EH (cell line): ENCODE data around the gene UXT.

Source experiments
- DNase-seq: peaks from one replicate; pipeline ENCODE4 v3.0.0-alpha.2; 2015; ENCODE audit warnings: low read depth

The UXT gene

GRCh38 chrX:47649271-47649670 is 9.7 kb downstream of the UXT start:
- no peak for DNase-seq

- peak; percentile 44 for DNase-seq
Measured at GRCh38 chrX:47648376-47648775, 10.6 kb downstream of the UXT start.

DNA sequence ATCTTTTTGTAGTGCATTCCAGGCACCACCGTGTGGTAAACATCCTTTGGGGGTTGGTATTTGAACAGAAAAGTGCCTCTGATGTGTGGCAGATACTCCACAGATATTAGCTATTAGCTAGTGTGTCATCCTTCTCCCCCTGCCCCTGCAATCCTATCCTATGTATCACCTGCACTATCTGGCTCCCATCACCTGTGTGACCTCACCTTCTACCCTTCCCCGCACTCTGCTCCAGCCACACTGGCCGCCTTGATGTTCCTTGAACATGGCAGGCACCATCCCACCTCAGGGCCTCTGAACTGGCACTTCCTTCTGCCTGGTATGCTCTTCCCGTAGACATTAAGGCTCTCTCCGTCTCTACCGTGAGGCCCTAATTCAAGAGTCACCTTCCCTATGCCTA is 12.3 kb downstream of the UXT start:
- DNase-seq = no peak

GRCh38 chrX:47645530-47645929 is 13.4 kb downstream of the UXT start:
- DNase-seq = no peak

DNA sequence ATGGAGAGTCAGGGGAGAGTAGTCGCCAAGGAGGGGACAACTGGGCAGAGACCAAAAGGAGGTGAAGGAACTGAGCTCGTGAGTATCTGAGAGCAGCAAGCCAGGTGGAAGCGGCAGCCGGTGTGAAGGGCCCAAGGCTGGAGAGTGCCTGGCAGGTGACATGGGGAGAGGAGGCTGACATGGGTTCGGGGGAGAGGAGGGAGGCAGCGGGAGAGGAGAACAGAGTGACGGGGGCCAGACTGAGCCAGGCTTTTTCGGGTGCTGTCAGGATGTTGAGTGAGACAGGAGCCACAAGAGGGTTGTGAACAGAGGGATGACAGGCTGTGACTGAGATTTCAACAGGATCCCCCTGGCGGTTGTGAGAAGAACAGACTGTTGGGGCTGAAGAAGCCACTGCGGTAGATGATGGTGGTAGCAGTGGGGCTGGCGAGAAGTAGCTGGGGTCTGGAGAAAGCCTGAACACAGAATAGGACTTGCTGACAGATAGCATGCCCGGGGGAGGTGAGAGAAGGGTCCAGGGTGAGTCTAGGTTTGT is 14.4 kb downstream of the UXT start:
- DNase-seq = peak; percentile 55

GRCh38 chrX:47643926-47644325 is 15.1 kb downstream of the UXT start:
- peak; percentile 45 for DNase-seq

- no peak for DNase-seq
Measured at GRCh38 chrX:47638816-47639215, 20.2 kb downstream of the UXT start.

DNA sequence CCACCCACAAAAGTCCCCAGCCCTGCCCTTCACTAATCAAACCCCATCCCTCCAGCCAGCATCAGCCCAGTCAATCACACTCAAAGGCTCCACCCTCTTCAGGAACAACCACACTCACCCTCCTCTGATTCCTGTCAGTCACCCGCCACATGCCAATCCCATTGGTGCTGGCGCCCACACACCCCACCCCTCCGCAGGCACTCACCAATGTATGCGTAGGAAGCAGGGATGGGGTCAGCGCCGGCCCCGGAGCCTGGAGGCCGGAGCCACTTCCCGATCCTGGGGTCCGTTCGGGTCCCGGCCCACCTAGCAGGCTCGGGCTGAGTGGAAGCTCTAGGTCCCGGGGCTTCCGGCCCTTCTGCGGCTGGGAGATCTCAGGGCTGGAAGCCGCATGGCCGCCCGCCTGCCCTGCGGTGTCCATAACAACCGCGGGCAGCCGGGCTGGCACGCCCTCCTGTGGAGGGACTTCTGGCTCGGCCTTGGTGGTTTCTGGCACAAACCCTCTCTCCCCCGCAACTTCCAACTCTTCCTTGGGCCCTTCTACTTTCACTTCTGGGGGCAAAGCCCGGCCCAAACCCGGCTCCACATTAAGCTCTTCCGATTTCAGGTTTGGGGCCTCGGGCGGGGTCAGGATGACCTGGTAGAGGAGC is 21.3 kb downstream of the UXT start:
- no peak for DNase-seq

- no peak for DNase-seq
Measured at GRCh38 chrX:47634871-47635575, 24.0 kb downstream of the UXT start.

- DNase-seq = no peak
Measured at GRCh38 chrX:47633689-47634590, 25.0 kb downstream of the UXT start.

DNA sequence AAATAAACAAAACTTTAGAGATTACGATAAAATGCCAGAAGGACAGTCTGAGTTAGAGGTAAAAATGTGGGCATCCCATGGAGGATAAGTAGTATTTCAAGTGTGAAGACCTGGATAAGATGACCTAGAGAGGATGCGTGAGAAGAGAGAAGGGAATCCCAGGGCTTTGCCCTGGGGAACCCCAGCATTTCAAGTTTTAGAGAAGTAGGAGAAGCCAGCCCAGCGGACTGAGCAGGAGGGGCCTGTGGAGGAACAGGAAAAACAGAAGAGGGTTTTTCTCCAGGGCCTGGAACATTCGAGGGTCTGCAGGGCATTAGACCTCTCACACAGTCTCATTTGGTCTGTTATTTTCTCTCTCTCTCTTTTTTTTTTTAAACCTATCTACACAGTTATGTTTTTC is 26.3 kb downstream of the UXT start:
- DNase-seq = no peak

DNA sequence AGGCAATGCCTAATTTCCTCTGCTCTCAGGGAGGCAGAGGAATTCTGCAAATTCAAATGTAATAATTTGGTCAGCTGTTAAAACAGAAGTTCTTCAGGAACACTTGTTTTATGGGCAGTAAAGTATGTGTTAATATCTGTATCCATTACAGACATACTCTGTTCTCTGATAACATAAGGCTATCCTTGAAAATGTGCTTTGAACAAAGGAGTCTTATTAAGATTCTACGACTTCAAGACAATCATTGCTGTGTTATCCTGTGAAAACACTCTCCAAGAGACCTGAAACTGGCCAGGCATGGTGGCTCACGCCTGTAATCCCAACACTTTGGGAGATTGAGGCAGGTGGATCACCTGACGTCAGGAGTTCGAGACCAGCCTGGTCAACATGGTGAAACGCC is 27.3 kb downstream of the UXT start:
- no peak for DNase-seq

- no peak for DNase-seq
Measured at GRCh38 chrX:47629419-47630200, 29.4 kb downstream of the UXT start, which contains the start of gene CFP. Gene CFP, minus strand, starts transcription at chrX:47629930. Its CDS starts 86 bp downstream, at chrX:47629844.

DNA sequence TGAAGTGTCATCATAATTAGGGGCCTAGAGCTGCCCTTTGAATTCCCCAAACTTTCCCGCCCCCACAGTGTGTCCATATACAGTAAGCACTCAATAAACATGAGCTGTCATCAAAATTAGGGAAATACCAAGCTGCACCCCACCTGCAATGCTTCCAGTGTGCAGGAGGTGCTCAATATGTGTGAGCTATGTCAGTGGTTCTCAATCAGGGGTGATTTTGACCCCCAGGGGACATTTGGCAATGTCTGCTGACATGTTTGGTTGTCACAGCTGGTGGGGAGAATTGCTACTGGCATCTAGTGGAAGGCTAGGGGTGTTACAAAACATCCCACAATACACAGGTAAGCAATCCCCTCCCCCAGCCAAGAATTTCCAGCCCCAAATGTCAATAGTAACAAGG is 30.0 kb downstream of the UXT start:
- DNase-seq = no peak

- DNase-seq = no peak
Measured at GRCh38 chrX:47625365-47625764, 33.6 kb downstream of the UXT start.

DNA sequence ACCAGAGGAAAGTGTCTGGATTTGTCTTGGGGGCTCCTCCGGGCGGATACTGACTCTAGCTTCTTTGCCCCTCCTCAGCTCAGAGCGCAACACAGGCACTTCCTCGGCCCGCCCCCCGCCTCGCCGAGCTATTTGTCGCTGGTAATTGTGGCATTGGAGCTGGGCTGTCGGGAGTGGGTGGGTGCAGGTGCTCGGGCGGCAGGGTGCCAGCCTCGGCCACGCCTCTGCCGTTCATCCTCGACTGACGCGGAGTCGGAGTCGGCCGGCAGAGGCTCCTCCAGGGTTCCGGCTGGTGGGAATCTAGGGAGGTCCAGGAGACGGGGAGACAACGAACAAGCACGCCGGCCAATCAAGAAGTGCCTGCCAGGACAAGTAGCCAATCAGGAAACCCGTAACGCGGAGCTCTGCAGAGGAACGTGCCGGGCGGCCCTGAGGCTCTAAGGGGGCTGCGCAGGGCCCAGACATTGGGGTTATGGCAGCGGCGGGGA is 35.4 kb downstream of the UXT start:
- DNase-seq = peak; percentile 72

GRCh38 chrX:47621851-47622250 is 37.1 kb downstream of the UXT start:
- DNase-seq = no peak

- DNase-seq = no peak
Measured at GRCh38 chrX:47620303-47620685, 38.7 kb downstream of the UXT start.

- peak; percentile 78 for DNase-seq
Measured at GRCh38 chrX:47619486-47620302, 39.3 kb downstream of the UXT start, which contains the start of gene SYN1. Gene SYN1, minus strand, starts transcription at chrX:47619857. Its CDS starts 129 bp downstream, at chrX:47619728.

DNA sequence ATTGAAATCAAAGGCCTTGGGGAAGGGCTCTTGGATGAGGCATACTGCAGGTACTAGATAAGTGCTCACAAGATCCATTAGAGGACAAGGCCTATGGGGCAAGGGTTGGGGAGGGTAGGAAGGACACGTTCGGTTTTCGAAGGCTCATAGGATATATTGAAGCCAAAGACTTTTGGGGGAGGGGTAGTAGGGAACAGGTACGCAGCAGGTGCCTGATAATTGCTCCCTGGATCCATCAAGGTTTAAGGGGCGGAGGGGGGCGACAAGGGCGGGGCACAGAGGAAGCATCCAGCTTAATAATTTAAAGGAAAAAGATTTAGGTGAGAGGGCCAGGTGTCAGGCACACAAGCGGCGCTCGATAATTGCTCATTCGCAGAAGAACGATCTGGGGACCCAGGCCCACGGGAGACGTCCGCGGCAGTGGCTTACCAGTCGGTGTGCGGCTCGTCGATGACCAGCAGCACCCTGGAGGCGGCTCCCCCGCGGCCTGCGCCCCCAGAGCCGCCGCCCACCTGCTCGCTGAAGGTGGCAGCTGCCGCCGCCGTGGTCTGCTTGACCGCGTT is 40.0 kb downstream of the UXT start:
- no peak for DNase-seq
